ENCODE results near the gene BRD8.

BRD8 gene

GRCh38 chr5:138177941-138178515 lies 402 bp downstream of the BRD8 start:
- H3K36me3 Mint-ChIP-seq (ENCODE audit: low read depth) = peaks cover 31% of the 10 kb centered on the region
- H3K4me3 Mint-ChIP-seq = no peak overlapping the region
- H3K27me3 Mint-ChIP-seq (ENCODE audit: low read depth) = no peaks in the 10 kb centered on the region
- peaks cover 10% of the 10 kb centered on the region for H3K4me1 Mint-ChIP-seq
- no peaks in the 10 kb centered on the region for H3K9me3 Mint-ChIP-seq
- TF ChIP-seq CTCF (IDR thresholded peaks at IDR 0.05; ENCODE audit: unreplicated experiment in 3 of 3) = no peak
- no peak overlapping the region for H3K27ac Mint-ChIP-seq

- no peak overlapping the region for H3K4me3 Mint-ChIP-seq
Observed at GRCh38 chr5:138170299-138170698, 8.1 kb downstream of the BRD8 start.

GRCh38 chr5:138169124-138169523 lies 9.3 kb downstream of the BRD8 start:
- no peak for TF ChIP-seq CTCF (IDR thresholded peaks at IDR 0.05; ENCODE audit: unreplicated experiment in 3 of 3)
- H3K9me3 Mint-ChIP-seq = no peaks in the 10 kb centered on the region

More at GRCh38 chr5:138170299-138170698, 8.1 kb downstream of the BRD8 start:
- no peaks in the 10 kb centered on the region for H3K4me1 Mint-ChIP-seq
- no peak for TF ChIP-seq CTCF (IDR thresholded peaks at IDR 0.05; ENCODE audit: unreplicated experiment in 3 of 3)
- peaks cover 79% of the 10 kb centered on the region for H3K36me3 Mint-ChIP-seq (ENCODE audit: low read depth)
- H3K9me3 Mint-ChIP-seq = no peaks in the 10 kb centered on the region
- no peak overlapping the region for H3K27ac Mint-ChIP-seq
- no peaks in the 10 kb centered on the region for H3K27me3 Mint-ChIP-seq (ENCODE audit: low read depth)

GRCh38 chr5:138163721-138164120 lies 14.7 kb downstream of the BRD8 start:
- Mint-ChIP-seq H3K36me3 (ENCODE audit: low read depth) (peaks cover 85% of the 10 kb centered on the region), H3K4me1 (no peaks in the 10 kb centered on the region), H3K4me3 (no peak overlapping the region), H3K27me3 (ENCODE audit: low read depth) (no peaks in the 10 kb centered on the region), H3K27ac (no peak overlapping the region), H3K9me3 (no peaks in the 10 kb centered on the region)
- no peak for TF ChIP-seq CTCF (IDR thresholded peaks at IDR 0.05; ENCODE audit: unreplicated experiment in 3 of 3)

More at GRCh38 chr5:138169124-138169523, 9.3 kb downstream of the BRD8 start:
- H3K36me3 Mint-ChIP-seq (ENCODE audit: low read depth) = peaks cover 83% of the 10 kb centered on the region
- no peaks in the 10 kb centered on the region for H3K27me3 Mint-ChIP-seq (ENCODE audit: low read depth)
- no peaks in the 10 kb centered on the region for H3K4me1 Mint-ChIP-seq
- H3K4me3 Mint-ChIP-seq = no peak overlapping the region
- no peak overlapping the region for H3K27ac Mint-ChIP-seq

- no peak for TF ChIP-seq CTCF (IDR thresholded peaks at IDR 0.05; ENCODE audit: unreplicated experiment in 3 of 3)
- no peaks in the 10 kb centered on the region for H3K9me3 Mint-ChIP-seq
- H3K27me3 Mint-ChIP-seq (ENCODE audit: low read depth) = no peaks in the 10 kb centered on the region
- no peak overlapping the region for H3K4me3 Mint-ChIP-seq
- H3K36me3 Mint-ChIP-seq (ENCODE audit: low read depth) = peaks cover 81% of the 10 kb centered on the region
- H3K27ac Mint-ChIP-seq = no peak overlapping the region
- H3K4me1 Mint-ChIP-seq = no peaks in the 10 kb centered on the region
Observed at GRCh38 chr5:138160706-138161105, 17.7 kb downstream of the BRD8 start.

- Mint-ChIP-seq H3K36me3 (ENCODE audit: low read depth) (peaks cover 72% of the 10 kb centered on the region), H3K9me3 (no peaks in the 10 kb centered on the region), H3K4me3 (no peak overlapping the region), H3K27ac (no peak overlapping the region), H3K27me3 (ENCODE audit: low read depth) (no peaks in the 10 kb centered on the region), H3K4me1 (no peaks in the 10 kb centered on the region)
- no peak for TF ChIP-seq CTCF (IDR thresholded peaks at IDR 0.05; ENCODE audit: unreplicated experiment in 3 of 3)
Observed at GRCh38 chr5:138159666-138160065, 18.8 kb downstream of the BRD8 start.
